Muscle of leg (tissue), 11 donors: ENCODE results near the gene EOLA2. TPM values are rescaled to one million over a fixed set of nuclear protein-coding genes. Genes with fewer than 3 reads are reported as not detected.
"Not testable (repeated sequence)": the region's sequence is repeated elsewhere in the genome, so short reads cannot be mapped to it uniquely, and the experiment has no call there.

Experiments
- DNase-seq: peaks from one replicate; pipeline ENCODE4 v3.0.0; 2013
- H3K27ac ChIP-seq: one replicate; pipeline ENCODE4 v1.5.1; 2013; ENCODE audit warnings: mild to moderate bottlenecking, low read length, control low read depth
- H3K27me3 ChIP-seq: one replicate; pipeline ENCODE4 v1.6.1; 2013; ENCODE audit warnings: low read length; ENCODE audit not compliant: control insufficient read depth, insufficient read depth
- H3K36me3 ChIP-seq: one replicate; pipeline ENCODE4 v1.6.1; 2013; ENCODE audit warnings: low read length; ENCODE audit not compliant: control insufficient read depth, insufficient read depth
- H3K4me1 ChIP-seq: one replicate; pipeline ENCODE4 v1.6.1; 2013; ENCODE audit warnings: low read length; ENCODE audit not compliant: control insufficient read depth, insufficient read depth
- H3K4me3 ChIP-seq: one replicate; pipeline ENCODE4 v1.5.1; 2013; ENCODE audit warnings: low read length, control low read depth
- H3K9me3 ChIP-seq: replicated peaks from 2 replicates; pipeline ENCODE4 v1.6.1; 2013; ENCODE audit warnings: low read depth, low read length; ENCODE audit not compliant: control insufficient read depth
- WGBS: methylation state at CpG from one replicate; pipeline ENCODE4 v1.1.5; 2013; ENCODE audit warnings: missing lambda C conversion rate; ENCODE audit not compliant: insufficient coverage; 5-methylcytosine and 5-hydroxymethylcytosine counted together
- polyA plus RNA-seq, 8 donors: library from polyadenylated mRNA; unstranded; fragments of 120-200 nt; gene quantifications; one replicate each; pipeline versions ENCODE4 v1.2.1 to v1.2.3, GENCODE V29; 2013; ENCODE audit warnings: inconsistent platforms in 1 of 8, low replicate concordance in 1 of 8; ENCODE audit not compliant: insufficient read length in 8 of 8, insufficient read depth in 1 of 8
- total RNA-seq: library from RNA; stranded (reverse); fragments of 120-200 nt; gene quantifications from one replicate; pipeline ENCODE4 v1.2.4, GENCODE V29; 2013

EOLA2 gene
- total and polyA plus RNA-seq, 9 donors = 17.2 to 26.9 (median 23.1) TPM

DNA sequence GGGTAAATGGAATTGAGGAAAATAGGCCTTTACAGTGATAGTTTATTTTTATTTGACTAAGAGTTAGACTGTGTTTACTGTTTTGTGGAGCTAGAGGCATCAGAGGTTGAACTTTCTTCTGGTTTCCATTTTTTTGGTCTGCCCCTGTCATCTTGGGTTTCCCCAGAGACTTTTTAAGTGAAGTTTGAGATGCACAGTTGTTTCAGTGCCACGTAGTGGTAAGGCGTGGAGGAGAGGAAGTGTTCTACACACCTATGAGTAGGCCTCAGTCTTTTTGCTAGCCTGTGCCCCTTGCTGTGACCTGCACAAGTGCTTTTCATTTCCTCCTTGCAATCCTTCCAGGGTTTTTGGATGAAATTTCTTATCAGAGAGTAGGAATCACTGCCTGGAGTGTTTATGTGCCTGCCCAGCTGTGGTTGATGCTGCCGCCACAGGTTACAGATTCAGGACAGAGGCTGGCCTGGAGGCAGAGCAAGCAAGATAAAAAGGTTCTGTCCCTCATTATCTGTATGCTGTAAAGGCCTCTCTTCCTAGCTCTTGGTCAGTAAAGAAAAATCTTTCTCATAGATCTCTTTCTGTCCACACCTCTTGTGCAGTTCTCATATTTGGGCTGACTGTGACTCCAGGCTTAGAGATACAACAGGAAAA lies 21.4 kb downstream of the EOLA2 start:
- no peak for DNase-seq
- WGBS = 100% methylated on average over 1 of the region's 3 CpGs
- Histone ChIP-seq H3K27ac (no peak overlapping the region), H3K4me3 (no peak overlapping the region), H3K36me3 (no peaks in the 10 kb centered on the region), H3K27me3 (no peaks in the 10 kb centered on the region), H3K4me1 (no peaks in the 10 kb centered on the region), H3K9me3 (no peaks in the 10 kb centered on the region)

- H3K4me1 ChIP-seq = no peaks in the 10 kb centered on the region
- no peak overlapping the region for H3K27ac ChIP-seq
- DNase-seq = no peak
- no peaks in the 10 kb centered on the region for H3K36me3 ChIP-seq
- no peak overlapping the region for H3K4me3 ChIP-seq
- WGBS = 73% methylated on average over 3 of the region's 9 CpGs
- no peaks in the 10 kb centered on the region for H3K27me3 ChIP-seq
- H3K9me3 ChIP-seq = no peaks in the 10 kb centered on the region
Measured at GRCh38 chrX:149910178-149910695, 28.1 kb downstream of the EOLA2 start.

DNA sequence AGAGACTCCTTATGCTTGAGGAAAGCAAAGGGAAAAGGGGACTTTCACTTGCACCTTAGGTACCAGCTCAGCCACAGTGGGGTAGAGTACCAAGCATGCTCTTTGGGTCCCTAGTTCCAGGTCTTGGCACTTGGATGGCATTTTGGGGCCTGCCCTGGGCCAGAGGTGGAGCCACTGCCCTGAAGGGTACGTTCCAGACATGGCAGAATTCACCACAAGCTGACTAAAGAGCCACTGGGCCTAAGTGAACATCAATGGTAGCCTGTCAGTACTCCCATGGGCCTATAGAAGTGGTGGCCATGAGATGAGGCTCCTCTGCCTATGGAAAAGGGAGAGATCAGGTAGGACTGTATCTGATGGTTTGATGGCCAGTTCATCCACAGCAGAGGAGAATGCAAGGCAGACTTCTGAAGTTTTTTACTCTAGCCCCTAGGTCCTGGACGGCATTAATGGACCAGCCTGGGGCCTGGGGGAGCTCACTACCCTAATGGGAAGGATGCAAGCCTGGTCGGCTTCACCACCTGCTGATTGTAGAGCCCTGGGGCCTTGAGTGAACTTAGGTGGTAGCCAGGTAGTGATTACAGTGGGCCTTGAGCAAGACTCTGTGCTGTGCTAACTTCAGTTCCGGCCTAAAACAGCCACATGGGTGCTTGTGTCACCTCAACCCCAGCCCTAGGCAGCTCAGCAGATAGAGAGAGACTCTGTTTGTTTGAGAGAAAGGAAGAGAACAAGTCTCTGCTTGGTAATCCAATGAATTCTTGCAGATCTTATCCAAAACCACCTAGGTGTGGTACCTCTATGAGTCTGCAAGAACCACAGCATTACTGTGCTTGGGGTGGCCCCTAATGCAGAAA lies 28.7 kb downstream of the EOLA2 start:
- H3K36me3 ChIP-seq = no peaks in the 10 kb centered on the region

DNA sequence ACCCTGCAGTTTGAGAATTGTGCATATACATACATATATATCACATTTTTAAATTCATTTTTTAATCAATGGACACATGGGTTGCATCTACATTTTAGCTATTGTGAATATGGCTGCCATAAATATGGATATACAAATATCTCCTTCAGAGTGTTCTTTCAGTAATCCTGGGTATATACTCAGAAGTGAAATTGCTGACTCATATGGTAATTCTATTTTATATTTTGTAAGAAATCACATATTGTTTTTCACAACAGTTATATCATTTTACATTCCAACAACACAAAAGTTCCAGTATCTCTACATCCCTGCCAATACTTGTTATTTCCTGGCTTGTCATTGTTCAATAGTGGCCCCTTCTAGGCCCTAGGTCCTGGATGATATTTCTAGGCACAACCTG lies 29.6 kb downstream of the EOLA2 start:
- no peak overlapping the region for H3K4me3 ChIP-seq
- no peaks in the 10 kb centered on the region for H3K36me3 ChIP-seq
- no peak overlapping the region for H3K27ac ChIP-seq

More for the DNA sequence above, 28.7 kb downstream of the EOLA2 start:
- 83% methylated on average over 3 of the region's 4 CpGs for WGBS
- Histone ChIP-seq H3K4me3 (no peak overlapping the region), H3K9me3 (no peaks in the 10 kb centered on the region), H3K27me3 (no peaks in the 10 kb centered on the region), H3K4me1 (no peaks in the 10 kb centered on the region), H3K27ac (no peak overlapping the region)
- no peak for DNase-seq

GRCh38 chrX:149908308-149908707 lies 30.0 kb downstream of the EOLA2 start:
- Histone ChIP-seq H3K36me3 (no peaks in the 10 kb centered on the region), H3K27me3 (no peaks in the 10 kb centered on the region), H3K4me1 (no peaks in the 10 kb centered on the region), H3K4me3 (no peak overlapping the region), H3K27ac (no peak overlapping the region), H3K9me3 (no peaks in the 10 kb centered on the region)
- DNase-seq = no peak
- 100% methylated on average over 1 of the region's 3 CpGs for WGBS

More for the DNA sequence above, 29.6 kb downstream of the EOLA2 start:
- Histone ChIP-seq H3K27me3 (no peaks in the 10 kb centered on the region), H3K4me1 (no peaks in the 10 kb centered on the region), H3K9me3 (no peaks in the 10 kb centered on the region)
- no peak for DNase-seq

GRCh38 chrX:149903889-149904748 lies 34.2 kb downstream of the EOLA2 start:
- no peak for DNase-seq
- no peak overlapping the region for H3K4me3 ChIP-seq
- no peaks in the 10 kb centered on the region for H3K27me3 ChIP-seq

DNA sequence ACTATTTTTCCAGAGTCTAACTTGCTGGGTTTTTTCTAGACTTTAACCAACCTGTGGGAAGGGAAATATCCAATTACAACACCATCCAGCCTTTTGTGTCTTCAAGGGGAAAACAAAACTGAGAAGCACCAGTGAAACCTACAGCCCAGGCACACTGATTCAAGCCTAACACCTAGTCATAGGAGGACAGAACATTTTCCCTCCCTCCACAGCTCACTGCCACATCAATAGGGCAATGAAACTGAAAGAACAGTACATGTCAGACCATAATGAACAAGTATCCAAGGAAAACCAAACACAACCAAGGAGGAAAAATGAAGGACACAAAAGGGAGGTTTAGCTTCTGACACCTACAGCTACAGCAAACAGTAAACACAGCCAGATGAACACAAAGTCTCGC lies 39.7 kb downstream of the EOLA2 start:
- H3K36me3 ChIP-seq = no peaks in the 10 kb centered on the region
- H3K4me1 ChIP-seq = no peaks in the 10 kb centered on the region
- WGBS = no CpG with 5 or more reads among the region's 1 CpG
- no peak for DNase-seq
- H3K27ac ChIP-seq = no peak overlapping the region
- no peak overlapping the region for H3K4me3 ChIP-seq
- H3K9me3 ChIP-seq = no peaks in the 10 kb centered on the region
- H3K27me3 ChIP-seq = no peaks in the 10 kb centered on the region

More at GRCh38 chrX:149903889-149904748, 34.2 kb downstream of the EOLA2 start:
- Histone ChIP-seq H3K9me3 (no peaks in the 10 kb centered on the region), H3K4me1 (no peaks in the 10 kb centered on the region), H3K36me3 (no peaks in the 10 kb centered on the region), H3K27ac (no peak overlapping the region)
- WGBS = no CpG with 5 or more reads among the region's 6 CpGs

DNA sequence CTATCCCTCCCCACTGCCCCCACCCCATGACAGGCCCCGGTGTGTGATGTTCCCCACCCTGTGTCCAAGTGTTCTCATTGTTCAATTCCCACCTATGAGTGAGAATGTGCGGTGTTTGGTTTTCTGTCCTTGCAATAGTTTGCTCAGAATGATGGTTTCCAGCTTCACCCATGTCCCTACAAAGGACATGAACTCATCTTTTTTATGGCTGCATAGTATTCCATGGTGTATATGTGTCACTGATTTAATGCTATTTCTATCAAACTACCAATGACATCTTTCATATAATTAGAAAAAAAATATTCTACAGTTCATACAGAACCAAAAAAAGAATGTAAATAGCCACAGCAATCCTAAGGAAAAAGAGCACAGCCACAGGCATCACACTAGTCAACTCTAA lies 47.5 kb downstream of the EOLA2 start:
- DNase-seq, H3K4me1 ChIP-seq, H3K9me3 ChIP-seq, H3K27ac ChIP-seq, H3K27me3 ChIP-seq, H3K36me3 ChIP-seq, H3K4me3 ChIP-seq: not testable (repeated sequence)
- WGBS = no CpG with 5 or more reads among the region's 2 CpGs
